H9 (cell line): ENCODE measurements around the gene B4GALT6. TPM values are rescaled to one million over a fixed set of nuclear protein-coding genes. Genes with fewer than 3 reads are reported as not detected.

ENCODE experiments used
- DNase-seq: peaks from one replicate; pipeline ENCODE4 v3.0.0-alpha.2; 2017
- H2AFZ ChIP-seq: one replicate; pipeline ENCODE4 v1.6.1; 2013; ENCODE audit warnings: mild to moderate bottlenecking, low read length, control low read depth, moderate library complexity
- H2AK5ac ChIP-seq: 2 replicates; pipeline ENCODE4 v1.6.1; 2013; ENCODE audit warnings: low read length, control low read depth, mixed read lengths; ENCODE audit not compliant: insufficient read length
- H2BK120ac ChIP-seq: one replicate; pipeline ENCODE4 v1.6.1; 2013; ENCODE audit warnings: low read depth, mild to moderate bottlenecking, low read length, control low read depth, inconsistent platforms; ENCODE audit not compliant: poor library complexity, severe bottlenecking
- H2BK12ac ChIP-seq: 2 replicates; pipeline ENCODE4 v1.6.1; 2013; ENCODE audit warnings: low read length, control low read depth, mixed read lengths, low read depth; ENCODE audit not compliant: insufficient read length
- H2BK15ac ChIP-seq: 2 replicates; pipeline ENCODE4 v1.6.1; 2013; ENCODE audit warnings: low read depth, low read length, control low read depth
- H2BK20ac ChIP-seq: one replicate; pipeline ENCODE4 v1.6.1; 2013; ENCODE audit warnings: low read depth, mild to moderate bottlenecking, low read length, control low read depth, inconsistent platforms; ENCODE audit not compliant: poor library complexity, severe bottlenecking
- H2BK5ac ChIP-seq: 2 replicates; pipeline ENCODE4 v1.6.1; 2013; ENCODE audit warnings: low read length, control low read depth, mixed read lengths; ENCODE audit not compliant: insufficient read length
- H3K14ac ChIP-seq: 2 replicates; pipeline ENCODE4 v1.6.1; 2013; ENCODE audit warnings: low read length, control low read depth; ENCODE audit not compliant: insufficient read depth
- H3K18ac ChIP-seq: 2 replicates; pipeline ENCODE4 v1.6.1; 2013; ENCODE audit warnings: low read depth, mild to moderate bottlenecking, mixed read lengths, low read length, control low read depth; ENCODE audit not compliant: insufficient read length
- H3K23ac ChIP-seq: 2 replicates; pipeline ENCODE4 v1.6.1; 2013; ENCODE audit warnings: low read length, control low read depth, mixed read lengths, low read depth; ENCODE audit not compliant: insufficient read length
- H3K23me2 ChIP-seq: 2 replicates; pipeline ENCODE4 v1.6.1; 2013; ENCODE audit warnings: low read depth, mild to moderate bottlenecking, mixed read lengths, low read length, control low read depth; ENCODE audit not compliant: insufficient read length, poor library complexity, severe bottlenecking
- H3K27ac ChIP-seq: 2 replicates; pipeline ENCODE4 v1.5.1; 2013; ENCODE audit warnings: low read length, control low read depth, mixed read lengths, low read depth; ENCODE audit not compliant: insufficient read length
- H3K27me3 ChIP-seq: 2 replicates; pipeline ENCODE4 v1.6.1; 2013; ENCODE audit warnings: low read length, control low read depth, inconsistent platforms; ENCODE audit not compliant: insufficient read depth
- H3K4ac ChIP-seq: 2 replicates; pipeline ENCODE4 v1.6.1; 2013; ENCODE audit warnings: low read depth, mild to moderate bottlenecking, control low read depth, inconsistent platforms, low read length, moderate library complexity
- H3K4me1 ChIP-seq: 2 replicates; pipeline ENCODE4 v1.6.1; 2013; ENCODE audit warnings: low read length, control low read depth, inconsistent platforms; ENCODE audit not compliant: insufficient read depth
- H3K4me2 ChIP-seq: 2 replicates; pipeline ENCODE4 v1.6.1; 2013; ENCODE audit warnings: low read length, control low read depth, mixed read lengths; ENCODE audit not compliant: insufficient read length, insufficient read depth
- H3K56ac ChIP-seq: 2 replicates; pipeline ENCODE4 v1.6.1; 2013; ENCODE audit warnings: low read depth, mild to moderate bottlenecking, mixed read lengths, low read length, control low read depth; ENCODE audit not compliant: insufficient read length
- H3K79me1 ChIP-seq: 2 replicates; pipeline ENCODE4 v1.6.1; 2013; ENCODE audit warnings: low read depth, mild to moderate bottlenecking, moderate library complexity, low read length, control low read depth, inconsistent platforms; ENCODE audit not compliant: insufficient read depth, poor library complexity, severe bottlenecking
- H3K79me2 ChIP-seq: 2 replicates; pipeline ENCODE4 v1.6.1; 2013; ENCODE audit warnings: low read length, control low read depth, inconsistent platforms; ENCODE audit not compliant: insufficient read depth
- H3K9ac ChIP-seq: 2 replicates; pipeline ENCODE4 v1.6.1; 2013; ENCODE audit warnings: low read length, control low read depth, mixed read lengths; ENCODE audit not compliant: insufficient read length; ENCODE audit errors: extremely low read depth
- H3K9me3 ChIP-seq: one replicate; pipeline ENCODE4 v1.6.1; 2013; ENCODE audit warnings: low read depth, low read length, inconsistent platforms; ENCODE audit not compliant: control insufficient read depth
- H3T11ph ChIP-seq: one replicate; pipeline ENCODE4 v1.6.1; 2013; ENCODE audit warnings: mild to moderate bottlenecking, low read length, control low read depth, inconsistent platforms
- H4K20me1 ChIP-seq: one replicate; pipeline ENCODE4 v1.6.1; 2013; ENCODE audit not compliant: control insufficient read depth, insufficient read length, insufficient read depth
- H4K5ac ChIP-seq: 2 replicates; pipeline ENCODE4 v1.6.1; 2013; ENCODE audit warnings: low read depth, mild to moderate bottlenecking, mixed read lengths, low read length, control low read depth; ENCODE audit not compliant: insufficient read length
- H4K8ac ChIP-seq: replicated peaks from 2 replicates; pipeline ENCODE4 v1.6.1; 2013; ENCODE audit warnings: low read length, control low read depth, mixed read lengths, low read depth; ENCODE audit not compliant: insufficient read length
- H4K91ac ChIP-seq: 2 replicates; pipeline ENCODE4 v1.6.1; 2013; ENCODE audit warnings: low read depth, mild to moderate bottlenecking, moderate library complexity, mixed read lengths, low read length, control low read depth; ENCODE audit not compliant: insufficient read length
- H3K27ac Mint-ChIP-seq, 3 experiments: 2 replicates in 2 of 3; 3 replicates in 1 of 3; pipeline ENCODE4 v1.8.0; 2020 to 2021; ENCODE audit warnings: mixed read lengths in 3 of 3, mild to moderate bottlenecking in 1 of 3, moderate library complexity in 1 of 3
- H3K27me3 Mint-ChIP-seq: 2 replicates; pipeline ENCODE4 v1.8.0; 2021; ENCODE audit warnings: low read depth, mild to moderate bottlenecking, moderate library complexity, mixed read lengths
- H3K36me3 Mint-ChIP-seq, 3 experiments: 2 replicates in 2 of 3; 3 replicates in 1 of 3; pipeline ENCODE4 v1.8.0; 2020 to 2021; ENCODE audit warnings: low read depth in 3 of 3, mixed read lengths in 3 of 3; ENCODE audit not compliant: insufficient read depth in 1 of 3
- H3K4me1 Mint-ChIP-seq, 2 experiments: 2 replicates each; pipeline ENCODE4 v1.8.0; 2020; ENCODE audit warnings: mixed read lengths in 2 of 2
- H3K4me3 Mint-ChIP-seq, 2 experiments: 2 replicates in 1 of 2; 3 replicates in 1 of 2; pipeline ENCODE4 v1.8.0; 2020 to 2021; ENCODE audit warnings: mild to moderate bottlenecking in 2 of 2, mixed read lengths in 2 of 2, moderate library complexity in 1 of 2
- H3K9me3 Mint-ChIP-seq, 2 experiments: 2 replicates in 1 of 2; 3 replicates in 1 of 2; pipeline ENCODE4 v1.8.0; 2020; ENCODE audit warnings: mild to moderate bottlenecking in 2 of 2, mixed read lengths in 2 of 2, moderate library complexity in 1 of 2
- CTCF ChIP-seq: fragments of 200-600 bp; sonication (generic); conservative IDR thresholded peaks from 3 replicates; pipeline ENCODE4 v1.8.0; 2021; ENCODE audit warnings: antibody characterized with exemption, mild to moderate bottlenecking
- WGBS: extraction: QIAGEN DNeasy Blood & Tissue Kit; methylation state at CpG from one replicate; pipeline ENCODE4 v1.1.7; 2013; ENCODE audit warnings: missing lambda C conversion rate, low lambda C conversion rate, mixed read lengths; ENCODE audit not compliant: insufficient read length; ENCODE audit errors: extremely low coverage; 5-methylcytosine and 5-hydroxymethylcytosine counted together
- total RNA-seq: library from RNA; stranded (reverse); gene quantifications from 2 replicates; pipeline ENCODE4 v1.2.1, GENCODE V29; 2021

The B4GALT6 gene
- total RNA-seq, 1 experiment from 2014 or later: 34.1 TPM

DNA sequence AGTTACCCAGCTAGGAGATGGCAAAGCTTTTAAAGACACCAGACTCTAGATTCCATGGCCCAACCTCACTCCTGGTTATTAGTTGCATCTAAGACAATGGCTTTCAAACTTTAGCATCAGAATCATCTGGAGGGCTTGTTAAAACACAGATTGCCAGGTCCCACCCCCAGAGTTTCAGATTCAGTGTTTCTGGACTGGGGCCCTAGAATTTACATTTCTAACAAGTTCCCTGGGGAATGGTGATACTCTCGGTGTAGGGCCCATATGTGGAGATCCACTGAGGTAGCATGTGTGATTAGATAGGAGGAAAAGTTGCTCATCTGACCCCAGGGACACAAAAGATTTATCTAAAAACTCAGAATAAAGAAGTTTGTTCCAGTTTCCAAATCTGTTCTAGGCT, 107.2 kb downstream of the B4GALT6 start:
- H2BK12ac ChIP-seq: no peak overlapping the region
- H3K79me2 ChIP-seq: no peaks in the 10 kb centered on the region
- H3K9me3 ChIP-seq: no peaks in the 10 kb centered on the region
- WGBS: no CpG with 5 or more reads among the region's 1 CpG
- no peak overlapping the region for H3K4ac ChIP-seq
- H2BK120ac ChIP-seq: no peak overlapping the region
- H2AFZ ChIP-seq: no peak overlapping the region
- H3K56ac ChIP-seq: no peak overlapping the region
- H2BK20ac ChIP-seq: no peak overlapping the region
- H3K23me2 ChIP-seq: no peaks in the 10 kb centered on the region
- H3K79me1 ChIP-seq: no peaks in the 10 kb centered on the region
- H2BK5ac ChIP-seq: no peak overlapping the region
- no peak overlapping the region for H3K9ac ChIP-seq
- no peak overlapping the region for H2BK15ac ChIP-seq
- no peaks in the 10 kb centered on the region for H4K20me1 ChIP-seq
- H3K14ac ChIP-seq: no peak overlapping the region
- DNase-seq: no peak
- no peak overlapping the region for H4K91ac ChIP-seq
- no peak overlapping the region for H3K23ac ChIP-seq
- no peak overlapping the region for H4K5ac ChIP-seq
- H3K27me3 ChIP-seq: no peaks in the 10 kb centered on the region
- Mint-ChIP-seq H3K27ac (no peak overlapping the region; a peak in 1 of 7 replicates), H3K27me3 (no peaks in the 10 kb centered on the region; the same call in 1 of the 2 replicates), H3K4me1 (peaks cover under 1% of the 10 kb centered on the region in 2 experiments), H3K9me3 (no peaks in the 10 kb centered on the region), H3K4me3 (no peak overlapping the region), H3K36me3 (no peaks in the 10 kb centered on the region)
- H3K4me2 ChIP-seq: no peak overlapping the region
- no peak overlapping the region for H4K8ac ChIP-seq
- H3K4me1 ChIP-seq: no peaks in the 10 kb centered on the region
- H3K18ac ChIP-seq: no peak overlapping the region
- no peak overlapping the region for H3K27ac ChIP-seq
- no peak overlapping the region for H2AK5ac ChIP-seq
- no peak for TF ChIP-seq CTCF
- H3T11ph ChIP-seq: no peak overlapping the region
